ENCODE data around the gene LYSMD4.

DNA sequence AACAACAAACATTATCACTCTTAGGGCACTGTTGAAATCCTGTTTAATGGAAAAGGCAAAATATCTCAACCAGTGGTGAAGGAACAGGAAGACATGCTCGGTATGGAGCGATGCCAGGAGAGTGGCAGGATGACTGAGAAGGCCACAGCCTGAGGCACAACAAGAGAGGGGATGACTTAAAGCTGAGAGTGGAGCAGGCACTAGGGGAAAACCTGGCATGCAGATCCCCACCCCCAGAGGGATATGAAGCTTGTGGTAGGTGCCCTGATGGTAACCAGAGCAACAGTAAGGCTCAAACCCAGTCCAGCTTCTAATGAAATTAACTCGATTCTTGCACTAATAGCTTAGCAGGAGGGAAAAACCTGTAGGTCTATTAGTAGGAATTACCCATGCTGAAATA is 40.4 kb downstream of the LYSMD4 start:
- TF ChIP-seq, protein P1, sequence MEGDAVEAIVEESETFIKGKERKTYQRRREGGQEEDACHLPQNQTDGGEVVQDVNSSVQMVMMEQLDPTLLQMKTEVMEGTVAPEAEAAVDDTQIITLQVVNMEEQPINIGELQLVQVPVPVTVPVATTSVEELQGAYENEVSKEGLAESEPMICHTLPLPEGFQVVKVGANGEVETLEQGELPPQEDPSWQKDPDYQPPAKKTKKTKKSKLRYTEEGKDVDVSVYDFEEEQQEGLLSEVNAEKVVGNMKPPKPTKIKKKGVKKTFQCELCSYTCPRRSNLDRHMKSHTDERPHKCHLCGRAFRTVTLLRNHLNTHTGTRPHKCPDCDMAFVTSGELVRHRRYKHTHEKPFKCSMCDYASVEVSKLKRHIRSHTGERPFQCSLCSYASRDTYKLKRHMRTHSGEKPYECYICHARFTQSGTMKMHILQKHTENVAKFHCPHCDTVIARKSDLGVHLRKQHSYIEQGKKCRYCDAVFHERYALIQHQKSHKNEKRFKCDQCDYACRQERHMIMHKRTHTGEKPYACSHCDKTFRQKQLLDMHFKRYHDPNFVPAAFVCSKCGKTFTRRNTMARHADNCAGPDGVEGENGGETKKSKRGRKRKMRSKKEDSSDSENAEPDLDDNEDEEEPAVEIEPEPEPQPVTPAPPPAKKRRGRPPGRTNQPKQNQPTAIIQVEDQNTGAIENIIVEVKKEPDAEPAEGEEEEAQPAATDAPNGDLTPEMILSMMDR (IDR thresholded peaks at IDR 0.05): no peak
- TF ChIP-seq POLR2A (IDR thresholded peaks at IDR 0.05): no peak
- no peak for TF ChIP-seq POLR2AphosphoS5 (IDR thresholded peaks at IDR 0.05)
- no peak for TF ChIP-seq EP300 (IDR thresholded peaks at IDR 0.05; ENCODE audit: low read depth)
